ENCODE results near the gene NRG2.

NRG2 gene

DNA sequence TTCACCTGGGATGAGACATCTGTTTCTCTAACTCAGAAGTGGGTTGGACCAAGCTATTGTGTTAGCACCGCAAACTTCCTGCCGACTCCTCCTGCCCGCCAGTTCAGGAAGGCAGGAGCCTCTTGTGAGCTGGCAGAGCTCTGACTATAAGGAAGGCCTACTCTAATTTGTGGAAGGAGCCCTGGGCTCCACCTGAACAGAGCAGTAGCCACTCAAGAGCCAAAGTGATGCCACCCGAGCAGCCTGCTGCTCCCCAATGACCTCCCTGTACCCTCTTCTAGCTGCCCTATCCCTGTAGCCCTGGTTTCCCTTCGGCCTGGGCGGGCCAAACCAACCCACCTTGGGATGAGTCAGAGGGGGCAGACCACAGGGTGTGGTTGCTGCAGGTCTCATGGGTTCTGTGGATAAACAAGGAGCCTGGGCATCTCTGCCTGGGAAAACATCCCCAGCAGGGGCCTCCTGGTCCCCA is 165.9 kb downstream of the NRG2 start:
- DNase-seq (ENCODE audit: low read depth) = no peak

DNA sequence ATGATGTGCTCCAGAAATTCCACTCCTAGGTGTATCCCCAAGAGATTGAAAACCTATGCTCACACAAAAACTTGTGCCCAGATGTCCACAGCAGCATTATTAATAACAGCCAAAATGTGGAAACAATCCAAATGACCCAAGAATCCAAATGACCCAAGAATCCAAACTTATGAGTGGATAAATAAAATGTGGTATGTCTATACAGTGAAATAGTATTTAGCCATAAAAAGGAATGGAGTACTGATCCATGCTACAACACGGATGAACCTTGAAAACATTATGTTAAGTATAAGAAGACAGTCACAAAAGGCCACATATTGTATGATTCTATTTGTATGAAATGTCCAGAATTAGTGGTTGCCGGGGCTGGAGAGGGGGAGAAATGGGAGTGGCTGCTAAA is 167.1 kb downstream of the NRG2 start:
- DNase-seq (ENCODE audit: low read depth) = no peak

DNA sequence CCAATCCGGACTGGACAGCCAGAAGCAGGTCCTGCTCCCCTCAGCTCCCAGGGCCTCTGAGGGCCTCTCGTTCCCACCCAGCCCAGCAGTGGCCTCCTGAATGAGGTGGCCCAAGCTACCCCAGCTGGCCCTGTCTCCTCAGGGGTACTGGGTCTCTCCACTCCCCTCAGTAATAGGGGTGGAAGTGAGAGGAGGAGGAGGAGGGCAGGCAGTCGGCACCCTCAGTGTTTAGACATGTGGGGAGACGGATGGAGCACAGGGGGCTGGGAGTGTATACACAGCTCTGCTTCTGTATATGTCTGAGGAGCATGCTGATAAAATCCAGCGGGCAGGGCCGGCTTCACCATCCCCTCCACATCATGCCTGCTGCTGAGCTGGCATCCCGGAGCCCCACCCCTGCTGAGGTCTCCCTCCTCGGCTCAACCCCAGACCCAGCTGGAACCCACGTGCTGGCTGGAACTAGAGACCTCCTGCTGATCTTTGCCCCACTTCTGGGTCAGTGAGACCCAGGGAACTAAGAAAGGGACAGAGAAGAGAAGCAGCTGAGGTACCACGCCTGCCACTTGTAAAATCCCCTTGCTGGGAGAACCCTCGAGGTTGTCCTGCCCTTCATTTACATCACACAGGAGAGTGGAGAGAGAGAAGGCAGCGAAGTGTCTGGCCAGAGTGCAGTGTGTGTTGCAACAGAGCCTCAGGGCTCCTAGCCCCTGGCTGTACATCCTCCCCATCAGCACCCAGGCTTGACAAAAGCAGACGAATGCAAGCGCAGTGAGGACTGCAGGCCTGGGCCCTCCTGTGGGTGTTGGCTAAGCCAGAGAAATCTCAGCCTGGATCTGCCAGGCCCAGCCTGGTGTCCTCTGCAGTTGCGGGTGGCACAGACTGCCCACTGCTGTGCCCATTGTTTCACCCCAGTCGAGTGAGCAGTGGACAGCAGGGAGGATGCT is 170.0 kb downstream of the NRG2 start:
- DNase-seq (ENCODE audit: low read depth) = no peak

DNA sequence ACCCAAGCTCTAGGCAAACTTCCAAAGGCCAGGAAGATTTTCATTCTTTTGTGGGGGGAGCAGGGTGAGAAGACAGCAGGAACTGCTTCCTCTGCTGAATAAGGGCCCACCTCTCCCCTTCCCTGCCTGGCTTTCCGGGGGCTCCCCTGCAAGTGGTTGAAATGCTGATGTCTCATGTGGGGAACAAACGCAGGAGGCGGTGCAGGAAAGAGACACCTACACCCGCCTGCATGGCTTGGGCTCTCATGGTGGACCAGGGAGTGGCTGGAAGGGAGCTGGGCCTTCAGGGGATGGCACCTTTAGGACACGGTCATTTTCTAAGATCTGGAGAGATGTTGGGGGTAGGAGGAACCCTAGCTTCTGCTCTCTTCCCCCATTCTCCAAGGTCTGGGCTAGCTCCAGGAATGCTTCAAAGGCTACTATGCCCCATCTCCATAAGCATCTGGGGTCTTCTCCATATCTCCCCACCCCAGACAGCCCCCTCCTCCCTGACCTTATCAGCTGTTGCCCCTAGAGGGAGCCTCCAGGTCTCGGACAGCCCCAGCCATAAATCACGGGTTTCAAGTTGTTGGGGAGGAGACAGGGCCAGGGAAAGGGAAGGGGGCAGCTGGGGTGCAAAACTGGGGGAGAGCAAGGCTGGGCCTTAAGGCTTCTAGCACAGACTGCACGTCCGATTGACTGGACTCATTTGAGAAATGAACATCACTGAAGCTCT is 170.9 kb downstream of the NRG2 start:
- DNase-seq (ENCODE audit: low read depth) = no peak

DNA sequence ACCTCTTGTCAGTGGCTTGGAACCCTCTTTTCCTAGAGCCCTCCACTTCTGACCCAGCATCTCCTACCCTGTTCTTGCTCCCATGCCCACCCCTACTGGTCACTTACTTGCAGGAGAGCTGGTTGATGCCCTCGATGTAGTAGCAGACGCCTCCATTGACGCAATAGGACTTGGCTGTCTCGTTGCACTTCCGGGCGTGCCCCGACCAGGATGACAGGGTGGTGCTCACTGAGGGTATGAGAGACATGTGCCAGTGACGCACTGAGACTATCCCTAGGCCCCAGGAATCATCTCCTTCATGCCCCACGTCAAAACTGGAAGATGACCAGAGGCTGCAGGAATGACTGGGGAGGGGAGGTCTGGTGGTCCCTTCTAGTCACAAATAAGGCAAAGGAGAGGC is 171.5 kb downstream of the NRG2 start:
- DNase-seq (ENCODE audit: low read depth) = no peak

DNA sequence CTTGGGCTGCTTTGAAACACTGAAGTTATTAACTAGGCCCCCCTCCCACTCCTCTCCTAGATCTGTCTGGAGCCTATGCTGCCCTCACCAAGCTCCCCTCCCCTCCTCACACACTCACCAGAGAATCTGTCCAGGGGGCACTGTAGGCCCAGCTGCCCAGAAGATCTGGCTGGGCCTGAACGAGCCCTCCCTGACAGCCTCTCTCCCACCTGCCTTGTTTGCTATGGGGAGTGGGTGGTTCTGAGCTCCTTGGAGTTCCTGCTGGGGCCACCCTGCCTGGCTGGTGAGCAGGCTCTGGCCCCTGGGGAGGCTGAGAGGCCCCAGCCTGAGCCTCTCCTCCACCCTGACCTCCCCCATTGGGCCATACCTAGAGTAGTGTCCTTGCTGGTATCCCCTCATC is 172.4 kb downstream of the NRG2 start:
- DNase-seq (ENCODE audit: low read depth) = no peak

DNA sequence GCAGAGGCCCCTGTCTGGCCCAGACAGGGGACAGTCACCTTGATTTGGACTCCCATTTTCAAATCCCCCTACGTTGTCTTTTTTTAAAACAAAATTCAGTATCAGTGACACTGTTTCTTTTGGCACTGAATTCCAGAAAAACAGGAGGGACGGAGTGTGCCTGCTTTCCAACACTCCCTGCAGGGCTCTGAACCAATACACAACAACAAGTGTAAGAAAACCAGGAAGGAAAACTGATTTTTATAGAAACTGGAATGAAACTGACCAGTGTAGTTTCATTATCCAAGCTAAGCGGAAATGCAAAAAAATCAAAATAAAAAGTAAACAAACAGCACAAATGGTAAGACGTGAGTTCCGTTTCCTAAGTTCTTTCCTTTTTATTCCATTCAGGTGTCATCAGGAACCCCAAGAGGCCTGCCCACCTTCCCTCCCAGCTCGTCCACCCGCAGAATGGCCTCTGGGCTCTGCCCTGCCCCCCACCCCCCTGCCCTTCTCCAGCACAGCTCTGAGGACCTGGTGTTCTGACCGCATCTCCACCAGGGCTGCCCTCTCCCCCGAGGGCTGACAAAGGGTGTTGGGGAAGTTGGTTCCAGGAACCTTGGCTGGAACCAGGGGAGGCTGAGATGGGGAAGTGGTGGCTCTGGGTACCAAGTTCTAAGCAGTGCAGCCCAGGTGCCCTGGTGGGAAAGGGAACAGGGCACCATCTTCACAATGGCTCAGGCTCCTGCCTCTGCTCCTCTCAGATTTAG is 173.9 kb downstream of the NRG2 start:
- DNase-seq (ENCODE audit: low read depth) = no peak

DNA sequence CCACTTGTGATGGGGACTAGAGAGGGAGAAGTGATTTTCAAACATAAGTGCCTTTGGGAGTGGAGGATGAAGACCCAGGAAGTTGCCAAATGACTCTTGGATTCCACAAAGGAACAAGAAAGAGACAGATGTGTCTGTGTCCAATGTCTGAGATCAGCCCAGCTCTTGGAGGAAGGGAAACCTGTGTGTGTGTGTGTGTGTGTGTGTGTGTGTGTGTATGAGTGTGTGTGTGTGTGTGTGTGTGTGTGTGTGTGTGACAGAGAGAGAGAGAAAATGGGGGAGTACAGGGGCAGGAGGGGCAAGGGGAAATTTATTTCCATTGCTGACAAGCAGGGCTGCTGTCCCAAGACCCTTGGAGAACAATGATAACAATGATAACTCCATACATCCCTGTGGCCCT is 175.5 kb downstream of the NRG2 start:
- no peak for DNase-seq (ENCODE audit: low read depth)

DNA sequence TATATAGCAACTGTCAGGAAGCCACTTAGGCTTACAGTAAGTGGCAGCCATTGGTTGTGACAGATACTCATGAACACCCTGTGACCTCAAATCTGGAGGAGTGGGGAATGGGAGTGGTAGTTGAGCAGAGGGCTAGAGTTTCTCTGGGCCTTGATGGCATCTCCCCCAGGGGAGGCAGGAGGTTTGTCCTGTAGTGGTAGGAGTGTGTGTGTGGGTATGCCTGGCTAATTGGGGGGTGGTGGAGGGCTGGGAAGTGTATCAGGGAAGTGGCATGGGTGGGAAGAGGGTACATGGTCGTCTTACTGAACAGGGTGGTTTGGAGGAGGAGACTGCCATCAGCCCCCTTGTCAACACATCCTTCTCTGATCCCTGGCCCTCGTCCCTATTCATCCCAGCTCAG is 176.0 kb downstream of the NRG2 start:
- DNase-seq (ENCODE audit: low read depth) = no peak

DNA sequence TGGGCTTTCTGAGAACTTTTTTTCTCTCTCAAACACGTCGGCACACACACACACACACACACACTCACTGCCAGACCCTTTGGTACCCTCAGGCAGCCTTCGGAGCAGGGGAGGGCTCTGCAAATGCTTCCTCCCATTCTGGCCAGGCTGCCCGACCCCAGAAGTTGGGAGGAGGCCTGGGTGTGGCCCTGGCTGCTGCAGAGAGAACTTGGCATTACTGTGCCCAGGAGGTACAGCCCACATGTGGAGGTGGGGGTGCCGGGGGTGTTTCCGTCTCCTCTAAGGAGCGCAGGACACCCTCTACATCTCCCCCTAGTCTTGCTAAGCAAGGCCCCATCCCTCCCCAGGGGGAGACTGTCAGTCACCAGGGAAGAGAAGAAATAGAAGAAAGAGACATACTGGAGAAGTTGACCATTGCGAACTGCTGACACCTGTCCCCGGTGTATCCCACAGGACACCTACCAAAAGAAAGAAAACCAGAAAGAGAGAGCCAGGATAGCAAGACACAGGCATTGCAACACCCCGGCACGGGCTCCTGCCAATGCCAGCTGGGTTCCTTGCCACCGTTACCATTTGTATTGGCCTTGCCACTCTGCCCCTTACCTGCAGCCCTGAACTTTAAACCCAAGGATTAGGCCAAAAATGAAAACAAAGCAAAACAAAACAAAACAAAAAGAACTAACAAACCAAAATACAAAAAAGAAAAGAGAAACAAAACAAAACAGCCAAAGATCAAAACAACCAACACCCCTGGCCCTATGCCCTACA is 178.2 kb downstream of the NRG2 start:
- no peak for DNase-seq (ENCODE audit: low read depth)

DNA sequence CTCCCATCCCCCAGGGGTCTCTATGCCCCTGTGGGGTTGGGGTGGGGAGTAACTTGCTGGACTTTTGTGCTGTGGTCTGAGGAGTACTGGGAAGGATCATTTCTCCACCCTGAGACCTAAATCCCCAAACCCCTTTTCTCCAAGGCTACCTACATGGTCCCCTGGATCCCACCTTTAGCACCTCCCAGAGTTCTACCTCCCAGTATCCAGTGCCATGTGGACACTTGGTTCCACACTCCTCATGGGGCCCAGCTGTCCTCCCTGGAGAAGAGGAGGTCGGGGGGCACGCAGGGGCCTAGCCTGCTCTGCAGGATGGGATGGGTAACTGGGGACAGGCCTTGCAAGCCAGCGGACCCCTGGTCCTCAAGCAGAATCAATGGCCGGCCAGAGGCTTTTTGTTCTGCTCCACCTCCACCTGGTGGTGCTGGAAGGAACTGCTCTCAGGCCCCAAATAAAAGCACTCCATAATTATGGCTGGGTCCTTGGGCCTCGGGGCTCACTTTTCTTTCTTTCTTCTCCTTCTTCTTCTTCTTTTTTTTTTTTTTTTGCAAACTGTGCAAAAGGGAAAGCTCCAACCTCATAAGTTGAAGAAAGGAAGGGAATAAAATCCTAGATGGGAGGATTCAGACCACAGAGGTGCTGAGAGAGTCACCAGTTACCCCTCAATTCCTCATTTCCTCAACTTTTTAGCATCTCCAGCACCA is 179.1 kb downstream of the NRG2 start:
- DNase-seq (ENCODE audit: low read depth) = peak; percentile 25

DNA sequence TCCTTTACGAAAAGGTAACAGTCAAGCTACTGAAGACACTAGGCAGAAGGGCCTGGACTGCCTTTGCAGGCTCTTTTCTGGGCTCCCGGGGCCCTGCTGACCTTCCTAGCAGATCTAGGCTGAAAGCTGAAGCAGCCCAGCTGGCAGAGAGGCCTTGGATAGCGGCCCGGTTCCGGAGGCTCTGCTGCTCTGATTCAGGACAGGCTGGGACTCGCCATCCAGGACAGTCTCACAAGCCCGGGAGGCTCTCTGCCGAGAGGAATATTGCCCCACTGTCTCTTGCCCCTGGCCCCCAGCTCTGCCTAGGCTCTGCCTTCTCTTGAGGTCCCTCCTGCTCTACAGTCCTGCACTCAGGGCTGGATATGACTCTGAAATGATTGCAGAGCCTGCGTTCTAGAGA is 179.7 kb downstream of the NRG2 start:
- DNase-seq (ENCODE audit: low read depth) = no peak

DNA sequence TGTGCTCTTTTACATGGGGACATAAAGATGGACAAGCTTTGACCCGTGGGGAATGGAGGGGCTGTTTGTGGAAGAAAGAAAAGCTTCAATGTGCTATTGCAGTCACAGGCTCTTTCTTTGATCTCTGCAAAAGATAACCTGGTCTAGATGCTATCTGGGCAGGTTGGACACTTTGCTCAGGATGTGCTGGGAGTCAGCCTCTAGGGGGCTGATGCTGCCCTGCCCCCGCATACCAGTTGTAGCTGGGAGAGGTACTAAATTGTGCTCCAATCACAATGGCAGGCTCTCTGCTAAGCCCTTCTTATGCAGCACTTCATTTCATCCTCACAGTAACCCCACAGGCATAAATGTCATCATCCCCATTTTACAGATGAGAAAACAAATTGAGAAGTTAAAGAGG is 180.3 kb downstream of the NRG2 start:
- DNase-seq (ENCODE audit: low read depth) = no peak

DNA sequence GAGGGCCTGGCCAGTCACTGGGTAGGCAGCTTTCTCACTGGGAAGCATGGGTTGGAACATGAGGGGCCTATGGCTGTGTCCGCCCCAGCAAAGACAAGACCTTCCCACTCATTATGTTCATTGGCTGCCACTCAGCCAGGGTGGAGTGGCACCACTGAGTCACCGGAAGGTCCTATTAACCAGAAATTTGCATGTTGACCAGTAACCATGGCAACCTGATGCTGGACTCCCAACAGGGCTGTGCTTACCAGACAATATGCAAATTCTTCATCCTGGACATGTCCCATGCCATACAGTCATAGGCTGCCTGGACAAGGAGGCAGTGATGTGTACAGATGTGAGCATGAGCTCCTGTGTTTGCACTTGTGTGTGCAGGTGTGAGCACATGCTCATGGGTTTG is 180.8 kb downstream of the NRG2 start:
- no peak for DNase-seq (ENCODE audit: low read depth)

DNA sequence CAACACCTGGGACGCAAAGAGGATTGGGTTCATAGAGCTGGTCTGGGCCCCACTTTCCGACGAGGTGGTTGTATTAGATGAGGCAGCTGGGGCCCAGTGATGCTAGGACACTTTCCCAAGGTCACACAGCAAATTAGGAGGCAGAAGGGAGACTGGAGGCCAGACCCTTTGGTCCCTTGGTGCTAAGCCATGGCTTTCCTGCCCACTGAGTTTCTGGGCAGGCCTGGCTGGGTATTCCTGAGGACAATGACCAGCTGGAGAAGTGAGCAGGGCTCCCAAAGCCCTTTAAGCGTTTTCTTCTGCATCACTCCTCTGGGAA is 181.3 kb downstream of the NRG2 start:
- DNase-seq (ENCODE audit: low read depth) = no peak

DNA sequence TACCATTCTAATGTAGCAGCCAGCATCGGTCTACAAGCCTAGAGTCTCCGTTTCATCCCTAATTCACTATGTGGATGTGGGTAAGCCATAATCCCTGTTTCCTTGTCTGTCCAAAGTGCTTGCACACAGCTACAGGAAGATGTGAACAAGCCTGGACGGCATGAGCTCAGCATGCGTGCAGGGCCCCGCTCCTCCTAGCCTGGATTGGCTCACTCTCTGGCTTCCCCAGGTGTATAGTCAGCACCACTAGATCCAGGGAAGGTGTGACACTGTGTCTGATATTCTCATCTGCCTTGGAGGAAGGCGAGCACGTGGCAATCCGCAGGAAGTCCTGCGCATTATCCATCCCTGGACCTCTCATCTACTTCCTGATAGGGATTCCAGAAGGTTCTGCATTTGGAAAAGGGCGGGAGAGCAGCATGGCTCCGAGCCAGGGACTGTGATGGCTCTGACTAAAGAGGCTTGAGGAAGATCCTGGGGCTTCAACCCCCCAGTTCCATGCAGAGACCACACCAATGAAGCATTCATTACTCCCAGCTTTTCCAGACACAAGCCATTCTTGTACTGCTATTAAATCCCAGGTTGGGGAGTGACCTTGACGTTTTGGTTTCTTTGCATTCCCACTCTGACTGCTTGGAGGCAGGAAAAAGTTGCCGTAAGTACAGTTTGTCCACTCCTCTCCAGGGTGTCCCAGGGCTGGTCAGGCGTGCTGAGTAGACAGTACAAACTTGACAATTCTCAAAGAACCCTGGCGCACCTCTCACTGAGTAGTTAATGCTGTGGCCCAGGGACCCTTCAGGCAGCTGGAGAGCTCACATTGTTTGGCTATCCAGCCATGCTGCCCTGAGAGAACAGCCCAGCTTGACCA is 181.8 kb downstream of the NRG2 start:
- no peak for DNase-seq (ENCODE audit: low read depth)

DNA sequence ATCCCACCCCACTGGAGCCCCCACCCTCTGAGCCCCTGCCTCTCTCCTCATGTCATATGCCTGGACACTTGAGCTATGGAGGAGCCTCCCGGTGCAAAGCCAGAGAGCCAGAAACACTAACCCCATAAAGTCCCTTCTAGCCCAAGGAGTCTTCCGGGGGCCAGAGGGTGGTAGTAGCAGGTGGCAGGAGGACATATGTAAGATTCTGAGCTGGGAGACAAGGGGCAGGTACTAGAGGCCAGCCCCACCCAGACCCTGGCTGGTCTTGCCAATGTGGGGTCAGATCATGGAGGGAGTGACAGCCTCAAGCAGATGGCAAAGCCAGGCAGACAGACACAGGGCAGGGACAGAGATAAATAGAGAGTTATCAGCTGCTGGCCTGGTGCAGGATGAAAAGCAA is 184.1 kb downstream of the NRG2 start:
- no peak for DNase-seq (ENCODE audit: low read depth)

DNA sequence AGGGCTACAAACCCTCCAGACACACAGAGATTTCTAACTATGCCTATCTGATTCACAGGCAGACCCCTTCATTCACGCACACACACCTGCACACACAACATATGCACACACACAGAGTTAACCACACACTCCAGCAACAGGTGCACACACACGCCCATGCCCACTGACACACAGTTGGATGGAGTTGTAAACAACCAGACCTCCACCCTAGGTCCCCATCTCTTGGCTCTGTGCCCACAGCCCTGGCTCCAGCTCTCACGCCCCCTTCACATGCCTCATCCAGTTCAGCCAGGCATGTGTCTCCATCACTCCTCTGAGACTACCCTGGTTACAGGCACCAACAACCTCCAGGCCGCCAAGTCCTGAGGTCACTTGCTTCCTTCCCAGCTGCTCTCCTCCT is 186.4 kb downstream of the NRG2 start:
- no peak for DNase-seq (ENCODE audit: low read depth)

DNA sequence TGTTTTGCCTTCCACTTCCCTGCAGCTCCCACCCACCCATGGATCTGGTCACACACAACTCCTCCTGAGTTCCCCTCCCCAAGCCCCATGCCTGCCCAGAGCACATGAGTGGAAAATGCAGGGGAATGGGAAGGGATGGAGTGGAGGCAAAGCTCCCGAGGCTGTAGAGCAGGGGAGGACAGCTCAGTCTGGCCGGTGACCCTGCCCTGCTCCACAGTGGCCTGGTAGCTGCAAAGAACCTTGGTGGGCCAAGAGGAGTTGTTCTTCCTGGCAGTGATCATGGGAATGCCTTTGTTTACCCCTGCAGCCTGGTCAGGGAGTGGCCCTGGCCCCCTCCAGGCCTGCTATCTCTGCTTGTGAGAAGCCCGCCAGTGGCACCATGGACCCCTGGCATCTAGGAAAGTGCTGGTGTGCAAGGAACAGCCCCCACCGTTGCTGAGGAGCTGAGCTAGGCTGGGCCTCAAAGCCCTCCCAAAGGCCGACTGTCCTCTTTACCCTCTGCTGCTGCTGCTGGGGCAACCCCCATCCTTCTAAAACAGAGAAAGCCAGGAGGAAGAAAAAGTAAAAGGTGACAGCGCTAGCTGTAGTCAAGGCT is 187.1 kb downstream of the NRG2 start:
- no peak for DNase-seq (ENCODE audit: low read depth)

DNA sequence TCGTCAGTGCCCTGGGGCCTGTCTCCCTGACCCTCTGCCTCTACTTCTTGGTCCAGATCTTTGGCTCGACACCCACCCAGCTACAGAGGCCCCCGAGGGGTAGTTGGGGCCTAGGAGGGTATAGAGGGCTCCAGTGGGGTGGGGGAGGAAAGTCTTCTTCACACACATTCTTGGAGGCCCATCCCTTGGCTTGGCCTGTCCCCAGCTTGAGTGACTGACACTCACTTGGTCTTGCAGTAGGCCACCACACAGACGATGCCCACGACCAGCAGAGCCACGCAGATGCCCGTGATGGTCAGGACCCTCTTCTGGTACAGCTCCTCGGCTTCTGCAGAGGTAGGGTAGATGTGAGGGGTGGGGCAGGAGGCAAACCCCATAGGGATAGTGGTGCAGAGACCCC is 187.6 kb downstream of the NRG2 start:
- no peak for DNase-seq (ENCODE audit: low read depth)
